Epithelial cell of proximal tubule (primary cell): ENCODE data around the gene NCF4. TPM values are rescaled to one million over a fixed set of nuclear protein-coding genes. Genes with fewer than 3 reads are reported as not detected.

Source experiments
- DNase-seq: peaks from one replicate; pipeline ENCODE4 v3.0.0-alpha.2; 2011; ENCODE audit warnings: low read depth
- H3K4me3 ChIP-seq: 2 replicates; pipeline ENCODE4 v1.5.1; 2011; ENCODE audit warnings: low read depth, mild to moderate bottlenecking, low read length
- total RNA-seq: library from RNA; depleted of rRNA; stranded (reverse); fragments of >200 nt; gene quantifications from 2 replicates; pipeline ENCODE4 v1.2.3, GENCODE V29; 2015
- TF ChIP-seq, protein P1 (sequence below): conservative IDR thresholded peaks from 2 replicates; pipeline ENCODE4 v1.5.1; 2012; ENCODE audit warnings: low read depth, mild to moderate bottlenecking, low read length

The NCF4 gene
- total RNA-seq, 1 donor from 2014 or later: not detected

DNA sequence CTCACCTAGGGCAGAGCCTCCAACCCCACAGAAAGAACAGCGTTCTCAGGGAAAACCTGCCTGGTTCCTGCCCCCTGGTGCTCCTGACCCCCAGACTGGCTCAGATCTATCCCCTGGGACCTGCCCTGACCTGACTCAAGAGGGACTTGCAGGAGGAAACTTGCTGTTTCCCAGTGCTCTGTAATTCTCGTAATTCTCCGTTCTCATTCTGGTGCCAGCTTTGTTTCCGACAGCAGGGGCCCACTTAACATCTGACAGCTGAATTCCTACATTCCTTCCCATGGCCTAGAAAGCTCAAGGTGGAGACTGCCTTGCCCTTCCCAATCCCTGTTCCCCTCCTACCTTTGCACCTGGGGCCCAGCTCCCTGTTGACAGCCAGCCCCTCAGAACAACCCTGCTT lies 40.1 kb downstream of the NCF4 start:
- no peak overlapping the region for H3K4me3 ChIP-seq
- DNase-seq: no peak
- TF ChIP-seq, protein P1, sequence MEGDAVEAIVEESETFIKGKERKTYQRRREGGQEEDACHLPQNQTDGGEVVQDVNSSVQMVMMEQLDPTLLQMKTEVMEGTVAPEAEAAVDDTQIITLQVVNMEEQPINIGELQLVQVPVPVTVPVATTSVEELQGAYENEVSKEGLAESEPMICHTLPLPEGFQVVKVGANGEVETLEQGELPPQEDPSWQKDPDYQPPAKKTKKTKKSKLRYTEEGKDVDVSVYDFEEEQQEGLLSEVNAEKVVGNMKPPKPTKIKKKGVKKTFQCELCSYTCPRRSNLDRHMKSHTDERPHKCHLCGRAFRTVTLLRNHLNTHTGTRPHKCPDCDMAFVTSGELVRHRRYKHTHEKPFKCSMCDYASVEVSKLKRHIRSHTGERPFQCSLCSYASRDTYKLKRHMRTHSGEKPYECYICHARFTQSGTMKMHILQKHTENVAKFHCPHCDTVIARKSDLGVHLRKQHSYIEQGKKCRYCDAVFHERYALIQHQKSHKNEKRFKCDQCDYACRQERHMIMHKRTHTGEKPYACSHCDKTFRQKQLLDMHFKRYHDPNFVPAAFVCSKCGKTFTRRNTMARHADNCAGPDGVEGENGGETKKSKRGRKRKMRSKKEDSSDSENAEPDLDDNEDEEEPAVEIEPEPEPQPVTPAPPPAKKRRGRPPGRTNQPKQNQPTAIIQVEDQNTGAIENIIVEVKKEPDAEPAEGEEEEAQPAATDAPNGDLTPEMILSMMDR: no peak

DNA sequence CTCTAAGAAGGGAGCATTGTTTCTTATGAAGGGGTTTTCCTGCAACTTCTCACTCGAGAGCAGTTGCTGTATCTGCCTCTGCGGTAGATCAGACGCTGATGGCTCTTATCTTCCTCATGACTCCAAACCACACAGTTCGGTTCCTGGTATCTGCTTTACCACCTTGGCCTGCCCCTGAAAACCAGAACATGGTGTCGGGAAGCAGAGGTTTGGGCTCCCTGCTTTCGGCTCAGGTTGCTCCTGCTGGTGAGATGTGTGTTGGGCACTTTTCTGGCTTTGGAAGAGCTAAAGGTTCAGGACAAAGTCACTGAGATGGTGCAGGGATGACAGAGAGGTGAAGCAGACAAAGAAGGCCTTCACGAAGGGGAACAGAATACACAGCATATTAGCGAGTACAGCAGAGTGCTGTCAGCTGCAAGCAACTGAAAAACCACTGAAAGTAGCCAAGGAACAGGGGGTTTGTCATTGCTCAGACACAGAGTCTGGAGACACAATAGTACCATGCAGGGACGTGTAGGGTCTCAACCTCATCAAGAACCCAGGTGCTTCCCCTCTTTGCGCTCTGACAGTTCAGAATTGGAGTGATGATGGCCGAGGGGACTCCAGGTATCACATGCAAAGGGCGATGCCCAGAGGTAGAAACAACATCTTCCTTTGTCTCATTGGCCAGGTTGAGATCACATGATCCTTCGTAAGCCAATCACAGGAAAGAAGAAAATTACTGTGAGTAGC lies 40.8 kb downstream of the NCF4 start:
- H3K4me3 ChIP-seq: no peak overlapping the region
- no peak for DNase-seq
- TF ChIP-seq, protein P1: no peak

DNA sequence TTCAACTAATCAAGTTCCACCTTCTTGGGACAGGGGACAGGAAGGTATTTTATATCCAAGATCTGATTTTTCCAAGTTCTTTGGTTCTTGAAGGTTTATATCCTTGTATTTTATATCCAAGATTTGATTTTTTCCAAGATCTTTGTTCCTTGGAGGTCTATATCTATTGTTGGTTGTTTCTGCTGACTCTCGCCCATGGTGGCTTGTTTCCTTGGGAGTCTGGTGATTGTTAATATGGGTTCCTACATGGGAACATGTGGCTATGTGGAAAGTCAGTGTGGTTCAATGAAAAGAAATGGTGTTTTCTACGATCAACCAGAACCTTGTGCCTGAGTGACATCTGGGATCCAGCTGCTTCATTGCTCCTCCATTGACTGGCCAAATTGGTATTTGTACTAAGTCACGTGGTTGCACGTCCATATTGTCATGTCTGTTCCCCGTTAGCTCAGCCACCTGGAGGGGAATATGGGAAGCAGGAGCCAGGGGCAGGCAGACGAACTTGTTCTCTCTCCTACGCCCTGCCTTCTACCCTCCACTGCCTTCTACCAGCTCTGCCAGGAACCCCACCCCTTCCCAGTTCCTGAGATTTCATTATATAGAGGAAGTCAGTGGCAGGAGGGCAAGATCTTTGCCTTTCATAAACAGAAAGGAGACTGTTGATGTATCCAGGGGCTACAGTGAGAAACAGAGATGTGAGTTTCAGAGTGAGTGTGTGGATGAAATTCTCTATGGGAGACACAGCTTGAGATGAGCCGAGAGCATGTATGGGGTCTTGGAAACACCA lies 41.5 kb downstream of the NCF4 start:
- TF ChIP-seq, protein P1: no peak
- no peak overlapping the region for H3K4me3 ChIP-seq
- DNase-seq: no peak

DNA sequence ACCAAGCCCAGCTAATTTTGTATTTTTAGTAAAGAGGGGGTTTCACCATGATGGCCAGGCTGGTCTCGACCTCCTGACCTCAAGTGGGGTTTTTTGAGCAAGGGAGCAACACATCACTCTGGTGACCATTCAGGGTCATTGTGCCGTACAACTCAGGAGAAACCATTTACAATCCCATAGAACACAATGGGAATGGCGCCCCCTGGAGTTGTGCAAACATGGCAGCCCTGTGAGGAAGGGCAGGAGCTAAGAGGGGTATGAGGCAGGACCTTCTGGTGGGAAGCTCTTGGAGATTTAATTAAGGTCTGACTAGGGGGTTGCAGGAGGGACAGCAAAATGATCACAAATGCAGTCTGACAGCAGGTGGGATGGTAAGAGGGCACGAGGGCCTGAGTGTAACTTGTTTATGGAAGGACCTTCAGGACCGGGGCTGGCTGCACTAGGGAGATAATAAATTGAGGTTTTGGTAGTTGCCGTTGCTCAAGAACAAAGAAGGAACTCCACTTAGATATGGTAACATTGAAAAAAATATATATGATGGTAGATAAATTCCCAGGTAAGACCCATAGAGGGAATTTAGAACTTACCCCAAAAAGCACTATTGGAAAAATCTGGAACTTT lies 43.6 kb downstream of the NCF4 start:
- no peak for DNase-seq
- TF ChIP-seq, protein P1: no peak
- no peak overlapping the region for H3K4me3 ChIP-seq

DNA sequence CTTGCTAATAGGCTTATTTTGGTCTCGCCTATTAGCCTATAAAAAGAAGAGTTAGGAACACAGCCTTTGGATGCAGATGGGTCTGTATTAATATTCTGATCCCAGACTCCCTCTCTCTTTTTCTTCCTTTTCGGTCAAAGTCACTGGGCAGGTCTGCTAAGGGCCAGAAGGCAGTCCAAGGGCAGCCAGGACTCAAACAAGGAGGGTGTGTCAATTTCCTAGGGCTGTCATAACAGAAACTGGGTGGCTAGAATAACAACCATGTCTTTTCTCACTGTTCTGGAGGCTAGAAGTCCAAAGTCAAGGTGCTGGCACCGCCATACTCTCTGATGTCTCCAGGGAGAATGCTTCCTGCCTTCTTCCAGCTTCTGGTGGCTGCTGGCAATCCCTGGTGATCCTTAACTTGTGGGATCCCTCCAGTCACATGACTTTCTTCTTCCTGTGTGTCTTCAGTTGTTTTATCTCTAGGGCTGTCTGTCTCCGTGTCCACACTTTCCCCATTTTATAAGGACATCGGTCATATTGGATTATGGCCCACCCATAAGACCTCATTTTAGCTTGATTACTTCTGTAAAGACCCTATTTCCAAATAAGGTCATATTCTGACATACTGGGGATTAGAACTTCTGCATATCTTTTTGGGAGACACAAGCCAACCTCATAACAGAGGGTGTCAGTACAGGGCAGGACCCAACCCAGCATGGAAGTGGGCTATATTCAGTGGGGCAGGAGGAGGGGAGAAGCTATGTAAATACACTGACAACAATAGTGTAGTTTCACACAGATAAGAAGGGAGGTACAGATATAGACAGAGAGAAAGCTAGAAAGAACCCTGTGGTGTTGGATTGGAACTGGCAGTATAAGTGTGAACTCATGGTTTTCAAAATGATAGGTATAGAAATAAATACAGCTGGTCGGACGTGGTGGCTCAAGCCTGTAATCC lies 46.7 kb downstream of the NCF4 start:
- TF ChIP-seq, protein P1: no peak
- no peak for DNase-seq
- H3K4me3 ChIP-seq: no peak overlapping the region

DNA sequence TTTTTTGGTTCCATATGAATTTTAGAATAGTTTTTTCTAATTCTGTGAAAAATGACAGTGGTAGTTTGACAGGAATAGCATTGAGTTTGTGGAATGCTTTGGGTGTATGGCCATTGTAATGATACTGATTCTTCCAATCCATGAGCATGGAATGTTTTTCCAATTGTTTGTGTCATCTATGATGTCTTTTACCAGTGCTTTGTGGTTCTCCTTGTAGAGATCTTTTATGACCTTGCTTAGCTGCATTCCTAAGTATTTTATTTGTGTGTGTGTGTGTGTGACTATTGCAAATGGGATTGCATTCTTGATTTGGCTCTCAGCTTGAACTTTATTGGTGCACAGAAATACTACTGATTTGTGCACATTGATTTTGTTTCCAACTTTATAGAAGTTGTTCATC lies 49.7 kb downstream of the NCF4 start:
- DNase-seq: no peak
- TF ChIP-seq, protein P1: no peak
- no peak overlapping the region for H3K4me3 ChIP-seq
